HUES64 (cell line): ENCODE results near the gene MACROH2A2.
"Not testable (repeated sequence)": the region's sequence is repeated elsewhere in the genome, so short reads cannot be mapped to it uniquely, and the experiment has no call there.

Experiments
- H3K27ac ChIP-seq: 2 replicates; pipeline ENCODE4 v1.7.0; 2013; ENCODE audit warnings: low read depth, low read length, inconsistent platforms
- H3K27me3 ChIP-seq: 2 replicates; pipeline ENCODE4 v1.6.1; 2013; ENCODE audit warnings: mild to moderate bottlenecking, low read length; ENCODE audit not compliant: insufficient read depth
- H3K36me3 ChIP-seq: 2 replicates; pipeline ENCODE4 v1.6.1; 2013; ENCODE audit warnings: mild to moderate bottlenecking, low read length; ENCODE audit not compliant: insufficient read depth
- H3K4me1 ChIP-seq: 2 replicates; pipeline ENCODE4 v1.6.1; 2013; ENCODE audit warnings: mild to moderate bottlenecking, low read length, moderate library complexity; ENCODE audit not compliant: insufficient read depth
- H3K4me3 ChIP-seq: 2 replicates; pipeline ENCODE4 v1.5.1; 2013; ENCODE audit warnings: mild to moderate bottlenecking, low read length, moderate library complexity
- H3K9ac ChIP-seq: 2 replicates; pipeline ENCODE4 v1.6.1; 2013; ENCODE audit warnings: mild to moderate bottlenecking, low read depth, low read length
- H3K9me3 ChIP-seq: 2 replicates; pipeline ENCODE4 v1.6.1; 2013; ENCODE audit warnings: low read depth, low read length; ENCODE audit not compliant: insufficient read depth
- WGBS: fragments of 150-250, 120-280 bp; methylation state at CpG from one replicate; pipeline ENCODE4 v1.1.7; 2013; ENCODE audit warnings: missing lambda C conversion rate; 5-methylcytosine and 5-hydroxymethylcytosine counted together

MACROH2A2 gene

DNA sequence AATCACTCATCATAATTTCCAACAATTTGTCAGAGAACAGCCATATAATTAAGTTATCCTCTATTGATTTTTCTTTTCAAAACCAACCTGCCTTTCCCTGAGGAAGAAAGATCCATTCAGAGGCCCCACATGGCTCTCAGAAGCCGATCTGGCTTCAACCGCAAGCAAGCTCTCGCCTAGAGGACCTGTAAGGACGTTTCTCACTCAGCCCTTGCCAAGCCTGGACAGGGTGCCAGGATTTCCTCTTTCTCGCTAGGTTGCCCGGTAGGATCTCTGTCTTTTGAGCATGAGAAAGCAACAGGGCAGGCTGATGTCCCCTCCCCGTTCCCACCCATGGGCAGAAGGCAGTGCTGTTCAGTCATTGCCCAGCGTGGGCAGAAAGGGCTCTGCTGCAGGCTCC lies 67.0 kb downstream of the MACROH2A2 start:
- H3K36me3 ChIP-seq, result no peaks in the 10 kb centered on the region
- 88% methylated on average over 8 of the region's 8 CpGs for WGBS
- H3K9ac ChIP-seq, result 0 out of 2 replicates have a peak overlapping the region, but pooled peaks have one; percentile 20
- H3K27ac ChIP-seq, result no peak overlapping the region
- H3K4me3 ChIP-seq, result no peak overlapping the region
- no peaks in the 10 kb centered on the region for H3K4me1 ChIP-seq
- H3K9me3 ChIP-seq, result no peaks in the 10 kb centered on the region
- H3K27me3 ChIP-seq, result no peaks in the 10 kb centered on the region

DNA sequence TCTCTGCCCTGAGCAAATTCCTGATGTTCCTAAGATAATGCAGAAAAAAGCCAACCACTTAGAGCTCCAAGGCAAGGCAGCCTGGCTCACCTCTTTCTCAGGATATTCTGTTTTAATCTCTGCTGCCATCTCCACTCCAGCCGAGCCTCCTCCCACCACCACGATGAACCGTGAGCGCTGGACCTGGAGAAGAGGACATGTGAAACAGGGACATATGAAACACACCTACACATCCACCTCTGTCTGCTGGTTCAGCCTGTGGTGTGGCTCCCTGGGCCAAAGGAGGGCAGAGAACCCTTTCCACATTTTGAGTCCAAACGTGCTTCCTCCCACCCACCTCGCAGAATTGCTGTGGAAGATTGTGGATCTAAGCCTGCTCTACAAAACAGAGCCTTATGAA lies 67.8 kb downstream of the MACROH2A2 start:
- no peak overlapping the region for H3K4me3 ChIP-seq
- H3K27ac ChIP-seq, result no peak overlapping the region
- no peaks in the 10 kb centered on the region for H3K36me3 ChIP-seq
- WGBS, result 95% methylated on average over 6 of the region's 6 CpGs
- H3K9ac ChIP-seq, result no peak overlapping the region
- no peaks in the 10 kb centered on the region for H3K4me1 ChIP-seq
- no peaks in the 10 kb centered on the region for H3K27me3 ChIP-seq
- H3K9me3 ChIP-seq, result no peaks in the 10 kb centered on the region

DNA sequence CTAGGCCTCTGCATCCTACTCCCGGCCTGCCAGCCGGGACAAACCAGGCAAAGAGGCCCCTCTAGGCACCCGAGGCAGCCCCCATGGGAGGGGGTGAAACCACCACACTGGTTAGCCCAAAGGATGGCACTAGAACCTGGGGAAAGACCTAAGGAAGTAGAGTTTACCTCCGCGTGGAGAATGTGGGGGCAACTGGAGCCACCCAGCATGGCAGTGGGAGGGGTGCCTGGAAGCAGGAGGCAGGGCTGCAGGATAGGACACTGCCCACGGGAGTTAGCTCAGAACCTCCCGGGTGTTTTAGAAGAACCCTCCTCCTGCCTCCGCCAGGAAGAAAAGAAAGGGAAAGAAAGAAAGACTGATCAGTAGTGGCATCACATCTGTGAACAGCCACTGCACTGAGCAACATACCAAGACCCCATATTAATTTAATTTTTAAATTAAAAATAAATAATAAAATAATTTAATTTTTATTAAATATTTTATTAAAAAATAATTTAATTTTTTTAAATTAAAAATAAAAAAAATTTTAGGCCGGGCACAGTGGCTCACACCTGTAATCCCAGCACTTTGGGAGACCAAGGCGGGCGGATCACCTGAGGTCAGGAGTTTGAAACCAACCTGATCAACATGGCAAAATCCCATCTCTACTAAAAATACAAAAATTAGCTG lies 68.8 kb downstream of the MACROH2A2 start:
- no peak overlapping the region for H3K9ac ChIP-seq
- 94% methylated on average over 11 of the region's 11 CpGs for WGBS
- no peak overlapping the region for H3K27ac ChIP-seq
- H3K9me3 ChIP-seq, result no peaks in the 10 kb centered on the region
- H3K27me3 ChIP-seq, result no peaks in the 10 kb centered on the region
- H3K36me3 ChIP-seq, result no peaks in the 10 kb centered on the region
- H3K4me1 ChIP-seq, result no peaks in the 10 kb centered on the region
- H3K4me3 ChIP-seq, result no peak overlapping the region

DNA sequence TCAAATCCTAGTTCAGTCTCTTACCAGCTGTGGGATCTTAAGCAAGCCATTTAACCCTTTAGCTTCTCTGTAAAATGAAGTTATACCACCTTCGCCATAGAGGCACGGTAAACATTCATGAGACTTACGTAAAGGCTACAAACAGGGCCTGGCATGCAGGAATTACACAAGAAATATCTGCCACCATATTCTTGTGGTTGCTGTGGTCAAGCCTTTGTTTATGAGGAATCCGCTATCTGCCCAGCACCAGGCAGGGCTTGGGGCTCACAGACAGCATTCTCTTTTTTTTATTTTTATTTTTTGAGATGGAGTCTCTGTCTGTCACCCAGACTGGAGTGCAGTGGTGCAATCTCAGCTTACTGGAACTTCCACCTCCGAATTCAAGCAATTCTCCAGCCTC lies 70.1 kb downstream of the MACROH2A2 start:
- no peak overlapping the region for H3K4me3 ChIP-seq
- H3K9me3 ChIP-seq, result no peaks in the 10 kb centered on the region
- no peak overlapping the region for H3K27ac ChIP-seq
- H3K27me3 ChIP-seq, result no peaks in the 10 kb centered on the region
- H3K4me1 ChIP-seq, result no peaks in the 10 kb centered on the region
- no peak overlapping the region for H3K9ac ChIP-seq
- H3K36me3 ChIP-seq, result no peaks in the 10 kb centered on the region
- WGBS, result 96% methylated on average over 5 of the region's 5 CpGs

DNA sequence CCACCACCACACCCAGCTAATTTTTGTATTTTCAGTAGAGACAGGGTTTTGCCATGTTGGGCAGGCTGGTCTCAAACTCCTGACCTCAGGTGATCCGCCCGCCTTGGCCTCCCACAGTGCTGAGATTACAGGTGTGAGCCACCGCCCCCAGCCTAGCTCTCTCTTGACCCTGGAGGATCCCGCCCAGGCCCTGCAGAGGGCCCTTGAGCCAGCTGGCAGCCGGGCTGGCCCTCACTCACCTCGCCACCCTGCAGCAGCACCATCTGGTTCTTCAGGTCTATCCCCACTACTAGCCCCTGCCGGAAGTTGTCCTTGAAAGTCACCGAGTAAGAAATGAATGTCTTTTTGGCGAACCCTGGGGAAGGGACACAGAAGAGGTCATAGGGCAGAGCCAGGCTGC lies 70.5 kb downstream of the MACROH2A2 start:
- 91% methylated on average over 9 of the region's 9 CpGs for WGBS
- H3K27me3 ChIP-seq, H3K9me3 ChIP-seq, H3K4me1 ChIP-seq, H3K27ac ChIP-seq, H3K36me3 ChIP-seq, H3K4me3 ChIP-seq, H3K9ac ChIP-seq: not testable (repeated sequence)

DNA sequence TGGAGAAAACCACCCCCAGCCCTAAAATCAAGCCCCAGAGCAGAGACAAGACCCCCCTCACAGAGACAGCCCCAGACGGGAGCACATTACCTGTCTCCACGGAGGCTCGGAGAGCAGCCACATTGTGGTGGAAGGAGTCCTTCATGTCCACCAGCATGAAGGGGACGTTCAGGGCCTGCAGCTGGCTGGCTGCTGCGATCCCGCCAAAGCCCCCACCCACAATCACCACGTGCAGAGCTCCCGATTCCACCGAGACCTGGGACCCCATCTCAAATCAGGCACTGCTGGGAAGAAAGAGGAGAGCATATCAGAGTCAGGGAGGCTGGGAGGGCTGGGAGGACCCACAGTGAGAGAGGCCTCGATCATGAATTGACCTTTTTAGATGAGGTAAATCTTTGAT lies 71.2 kb downstream of the MACROH2A2 start:
- no peak overlapping the region for H3K4me3 ChIP-seq
- H3K27ac ChIP-seq, result no peak overlapping the region
- no peaks in the 10 kb centered on the region for H3K27me3 ChIP-seq
- WGBS, result 98% methylated on average over 10 of the region's 10 CpGs
- no peaks in the 10 kb centered on the region for H3K4me1 ChIP-seq
- no peak overlapping the region for H3K9ac ChIP-seq
- no peaks in the 10 kb centered on the region for H3K9me3 ChIP-seq
- H3K36me3 ChIP-seq, result no peaks in the 10 kb centered on the region

DNA sequence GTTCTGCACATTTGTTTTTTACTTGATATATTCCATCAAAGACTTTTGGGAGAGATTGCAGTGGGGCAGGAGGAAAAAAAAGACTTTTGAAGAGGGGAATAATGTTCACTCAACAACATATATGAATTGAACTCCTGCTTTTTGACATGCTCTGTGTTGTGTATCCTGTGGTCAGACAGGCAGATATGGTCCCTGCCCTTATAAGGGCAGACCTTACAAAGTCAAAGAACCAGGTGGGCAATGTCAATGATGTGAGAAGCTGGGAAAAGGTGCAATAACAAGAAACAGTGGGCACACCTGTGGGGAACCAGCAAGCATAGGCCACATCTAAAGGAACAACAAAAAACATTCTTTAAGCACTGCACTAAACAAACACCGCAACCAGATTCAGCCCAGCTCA lies 71.8 kb downstream of the MACROH2A2 start:
- 97% methylated on average over 1 of the region's 1 CpG for WGBS
- no peak overlapping the region for H3K27ac ChIP-seq
- H3K4me1 ChIP-seq, result no peaks in the 10 kb centered on the region

DNA sequence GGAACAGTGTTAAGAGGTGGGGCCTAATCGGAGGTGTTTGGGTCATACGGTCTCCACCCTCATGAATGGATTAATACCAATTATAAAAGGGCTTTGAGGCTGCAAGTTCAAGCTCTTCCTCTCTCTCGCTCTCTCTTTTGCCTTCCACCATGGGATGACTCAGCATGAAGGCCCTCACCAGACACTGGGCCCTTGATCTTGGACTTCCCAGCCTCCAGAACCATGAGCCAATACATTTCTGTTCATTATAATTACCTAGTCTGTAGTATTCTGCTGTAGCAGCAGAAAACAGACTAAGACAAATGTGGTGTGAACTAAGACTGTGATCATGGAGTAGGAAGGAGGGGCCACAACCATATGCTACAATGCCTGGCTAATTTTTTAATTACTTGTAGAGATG lies 72.3 kb downstream of the MACROH2A2 start:
- Histone ChIP-seq H3K36me3 (no peaks in the 10 kb centered on the region), H3K9ac (no peak overlapping the region), H3K4me3 (no peak overlapping the region), H3K9me3 (no peaks in the 10 kb centered on the region), H3K27ac (no peak overlapping the region), H3K27me3 (no peaks in the 10 kb centered on the region), H3K4me1 (no peaks in the 10 kb centered on the region)
- WGBS, result over 99% methylated on average over 3 of the region's 3 CpGs

More for the DNA sequence above, 71.8 kb downstream of the MACROH2A2 start:
- no peak overlapping the region for H3K9ac ChIP-seq
- no peaks in the 10 kb centered on the region for H3K36me3 ChIP-seq
- H3K4me3 ChIP-seq, result no peak overlapping the region
- H3K9me3 ChIP-seq, result no peaks in the 10 kb centered on the region
- H3K27me3 ChIP-seq, result no peaks in the 10 kb centered on the region

DNA sequence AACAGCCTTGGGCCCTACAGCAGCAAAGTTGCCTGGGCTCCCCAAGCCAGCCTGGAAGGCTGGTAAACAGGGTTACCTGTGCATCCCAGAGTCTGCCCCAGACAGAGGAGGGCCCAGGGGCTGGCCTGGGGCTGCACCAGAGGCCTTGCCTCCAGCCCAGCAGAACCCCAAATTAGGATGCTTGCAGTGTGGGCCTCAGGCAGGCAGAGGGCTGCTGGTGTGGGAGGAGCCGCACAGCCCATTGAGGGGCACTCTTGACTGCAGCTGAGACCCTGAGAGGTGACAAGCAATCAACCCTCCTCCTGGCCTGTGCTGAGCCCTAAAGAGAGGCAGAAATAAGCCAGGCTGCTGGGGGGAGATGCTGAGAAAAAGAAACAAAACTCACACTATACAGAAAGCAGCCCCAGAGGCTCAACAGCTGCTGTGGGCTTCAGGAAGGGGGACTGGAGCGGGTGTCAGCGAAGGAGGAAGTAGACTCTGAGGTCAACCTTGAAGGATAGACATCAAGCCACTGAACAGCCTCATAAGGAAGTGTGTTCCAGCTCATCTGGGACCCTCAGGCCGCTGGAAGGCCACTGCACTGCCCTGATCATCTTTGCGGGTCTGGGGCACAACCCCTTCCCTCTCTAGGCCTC lies 73.4 kb downstream of the MACROH2A2 start:
- Histone ChIP-seq H3K27me3 (peaks cover 5% of the 10 kb centered on the region; the same call in 1 of the 2 replicates), H3K4me3 (no peak overlapping the region), H3K9me3 (no peaks in the 10 kb centered on the region), H3K4me1 (no peaks in the 10 kb centered on the region), H3K9ac (no peak overlapping the region), H3K27ac (no peak overlapping the region), H3K36me3 (no peaks in the 10 kb centered on the region)
- WGBS, result 91% methylated on average over 5 of the region's 5 CpGs

DNA sequence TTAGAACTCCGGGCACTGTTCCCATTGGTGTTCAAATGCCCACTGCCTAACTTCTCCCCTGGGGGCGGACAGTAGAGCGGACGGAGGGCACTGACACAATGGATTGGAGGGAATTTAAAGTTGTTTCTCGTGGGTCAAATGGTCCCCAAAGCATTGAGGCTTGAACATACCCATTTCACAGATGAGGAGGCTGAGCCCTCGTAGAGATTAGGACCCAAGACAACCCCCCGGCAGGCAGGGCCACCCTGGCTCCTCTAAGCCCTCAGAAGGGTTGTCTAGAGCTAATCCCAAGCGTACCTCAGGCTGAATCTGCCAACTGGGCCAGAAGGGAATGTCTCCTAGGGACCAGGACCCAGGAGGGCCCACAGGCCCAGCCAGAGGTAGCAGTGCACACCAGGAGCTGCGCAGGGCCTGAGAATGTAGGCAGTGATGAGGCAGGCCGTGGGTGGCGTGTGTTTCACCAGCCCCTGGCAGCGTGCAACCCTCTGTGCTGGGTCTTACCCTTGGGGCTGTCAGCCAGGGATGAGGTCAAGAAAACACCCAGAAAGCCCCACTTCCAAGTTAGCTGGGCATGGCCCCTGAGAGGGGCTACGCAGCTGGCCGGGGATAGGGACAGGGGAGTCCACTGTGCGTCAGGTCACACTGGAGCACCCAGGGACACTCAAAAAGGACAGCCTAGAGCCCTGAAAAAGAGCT lies 74.2 kb downstream of the MACROH2A2 start:
- Histone ChIP-seq H3K27ac (no peak overlapping the region), H3K36me3 (no peaks in the 10 kb centered on the region), H3K4me1 (no peaks in the 10 kb centered on the region), H3K27me3 (peaks cover 13% of the 10 kb centered on the region), H3K4me3 (no peak overlapping the region), H3K9me3 (no peaks in the 10 kb centered on the region), H3K9ac (no peak overlapping the region)
- WGBS, result 92% methylated on average over 15 of the region's 15 CpGs

DNA sequence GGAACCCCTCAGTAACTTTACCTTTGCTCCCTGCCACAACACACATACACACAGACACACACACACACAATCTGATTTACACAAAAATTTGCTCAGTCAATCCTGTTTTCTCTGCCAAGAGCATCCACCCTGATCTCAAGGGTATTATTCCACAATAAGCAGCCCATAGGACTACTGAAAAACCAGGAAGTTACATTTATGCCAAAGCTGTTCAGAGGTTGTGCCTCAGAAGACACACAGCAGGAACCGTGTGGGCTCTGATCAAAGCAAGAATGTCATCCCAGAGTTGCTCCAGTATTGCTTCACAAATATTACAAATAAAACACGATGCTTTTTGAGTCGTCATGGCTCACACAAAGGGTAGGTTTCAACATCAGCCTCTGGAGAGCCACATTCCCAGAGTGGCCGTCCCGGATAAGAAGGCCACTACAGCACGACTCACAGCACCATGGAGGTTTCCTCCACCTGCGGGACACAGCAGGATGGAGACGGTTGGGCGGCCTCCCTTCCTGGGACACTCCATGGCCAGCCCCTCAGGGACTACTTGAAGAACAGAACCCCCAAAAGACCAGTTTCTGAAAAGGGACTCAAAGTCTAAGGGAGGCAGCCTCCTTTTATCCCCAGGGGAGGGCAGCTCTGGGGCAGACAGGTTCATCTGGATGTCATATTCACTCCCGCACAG lies 78.4 kb downstream of the MACROH2A2 start:
- no peak overlapping the region for H3K4me3 ChIP-seq
- 91% methylated on average over 10 of the region's 10 CpGs for WGBS
- H3K9ac ChIP-seq, result no peak overlapping the region
- H3K9me3 ChIP-seq, result no peaks in the 10 kb centered on the region
- H3K27me3 ChIP-seq, result peaks cover 34% of the 10 kb centered on the region
- 0 out of 2 replicates have a peak, but pooled peaks cover 4% of the 10 kb centered on the region for H3K4me1 ChIP-seq
- no peaks in the 10 kb centered on the region for H3K36me3 ChIP-seq
- H3K27ac ChIP-seq, result no peak overlapping the region
